Keratinocyte (primary cell): ENCODE measurements around the gene FTO. TPM values are rescaled to one million over a fixed set of nuclear protein-coding genes. Genes with fewer than 3 reads are reported as not detected.
A peak's percentile ranks its signal among the peaks of the same experiment; 100 is the strongest.

Source experiments
- DNase-seq: peaks from one replicate; pipeline ENCODE4 v3.0.0-alpha.2; 2011; ENCODE audit warnings: low read depth, missing footprints, low spot score
- FAIRE-seq: peaks from 2 replicates; lab custom pipeline; 2011; peaks lifted over from hg19 to GRCh38; lab: Jason Lieb, UNC
- H2AFZ ChIP-seq: 2 replicates; pipeline ENCODE4 v1.6.0; 2012; ENCODE audit warnings: low read length, control low read depth, inconsistent platforms; ENCODE audit not compliant: control insufficient read depth
- H3K27ac ChIP-seq: 2 replicates; pipeline ENCODE4 v1.5.1; 2011; ENCODE audit warnings: low read length; ENCODE audit not compliant: control insufficient read depth, insufficient read depth
- H3K27me3 ChIP-seq: 3 replicates; pipeline ENCODE4 v1.6.0; 2011; ENCODE audit warnings: low read length; ENCODE audit not compliant: control insufficient read depth, insufficient read depth; ENCODE audit errors: extremely low read depth
- H3K36me3 ChIP-seq, 2 experiments: 2 replicates in 1 of 2; 3 replicates in 1 of 2; pipeline ENCODE4 v1.5.1; 2011; ENCODE audit warnings: low read length in 2 of 2, mild to moderate bottlenecking in 1 of 2; ENCODE audit not compliant: control insufficient read depth in 2 of 2, insufficient read depth in 2 of 2; ENCODE audit errors: extremely low read depth in 1 of 2
- H3K4me1 ChIP-seq: 3 replicates; pipeline ENCODE4 v1.5.1; 2011; ENCODE audit warnings: low read length; ENCODE audit not compliant: control insufficient read depth, insufficient read depth; ENCODE audit errors: extremely low read depth
- H3K4me2 ChIP-seq: 3 replicates; pipeline ENCODE4 v1.6.0; 2011; ENCODE audit warnings: low read depth, low read length; ENCODE audit not compliant: control insufficient read depth, insufficient read depth; ENCODE audit errors: extremely low read depth
- H3K4me3 ChIP-seq, 3 experiments: fragments of 200-600 bp in 1 of 3; sonication (generic) in 1 of 3; 2 replicates in 2 of 3; 3 replicates in 1 of 3; pipeline ENCODE4 v1.5.1; 2011 to 2016; ENCODE audit warnings: low read length in 3 of 3, mild to moderate bottlenecking in 3 of 3, control low read depth in 2 of 3, inconsistent platforms in 1 of 3, low read depth in 1 of 3, mixed read lengths in 1 of 3, mixed run types in 1 of 3, moderate library complexity in 1 of 3; ENCODE audit not compliant: control insufficient read depth in 2 of 3, insufficient read depth in 2 of 3; ENCODE audit errors: extremely low read depth in 1 of 3
- H3K79me2 ChIP-seq: 2 replicates; pipeline ENCODE4 v1.6.0; 2012; ENCODE audit warnings: low read length; ENCODE audit not compliant: control insufficient read depth, insufficient read depth
- H3K9ac ChIP-seq: 3 replicates; pipeline ENCODE4 v1.6.0; 2011; ENCODE audit warnings: low read length; ENCODE audit not compliant: control insufficient read depth, insufficient read depth; ENCODE audit errors: extremely low read depth
- H3K9me1 ChIP-seq: 3 replicates; pipeline ENCODE4 v1.6.0; 2011; ENCODE audit warnings: low read length; ENCODE audit not compliant: control insufficient read depth, insufficient read depth; ENCODE audit errors: extremely low read depth
- H3K9me3 ChIP-seq: 2 replicates; pipeline ENCODE4 v1.5.1; 2012; ENCODE audit warnings: low read depth, low read length; ENCODE audit not compliant: control insufficient read depth
- H4K20me1 ChIP-seq: 3 replicates; pipeline ENCODE4 v1.6.0; 2011; ENCODE audit warnings: low read length; ENCODE audit not compliant: control insufficient read depth, insufficient read depth; ENCODE audit errors: extremely low read depth
- CTCF ChIP-seq, 3 experiments: IDR thresholded peaks in 1 of 3; conservative IDR thresholded peaks in 1 of 3; optimal IDR thresholded peaks in 1 of 3; 2 replicates in 2 of 3; 3 replicates in 1 of 3; pipeline versions ENCODE3 to v1.5.1; 2011; ENCODE audit warnings: low read length in 3 of 3, mild to moderate bottlenecking in 3 of 3, moderate library complexity in 2 of 3, control low read depth in 1 of 3, inconsistent platforms in 1 of 3; ENCODE audit not compliant: insufficient read depth in 2 of 3; ENCODE audit errors: extremely low read depth in 1 of 3
- EZH2 ChIP-seq: IDR thresholded peaks from one replicate; pipeline ENCODE4 v1.6.1; 2012; ENCODE audit warnings: inconsistent platforms, mild to moderate bottlenecking, low read length, moderate library complexity
- dilution Hi-C: fragments of 300-500 bp; cut with MboI; formaldehyde crosslinking; loops from one replicate; pipeline ENCODE4 v1.7.0; 2020; ENCODE audit warnings: low sequenced_read_pairs; ENCODE audit not compliant: extremely low pct_ligation_motif_present
- polyA plus RNA-seq, 5 experiments: library from polyadenylated mRNA; depleted of rRNA in 3 of 5; stranded (reverse) in 3 of 5; stranded (forward) in 1 of 5; unstranded in 1 of 5; fragments of >200 nt; gene quantifications; 1 replicate in 1 of 5; 2 replicates in 3 of 5; 3 replicates in 1 of 5; pipeline versions ENCODE4 v1.2.1 to v1.2.3, GENCODE V29; 2011 to 2012; ENCODE audit warnings: missing spikeins in 2 of 5, low read depth in 1 of 5, low replicate concordance in 1 of 5

The FTO gene
- polyA plus RNA-seq, 1 donor (not counting 4 experiments of a cell fraction or from before 2014, with no cell fraction given): 56.4 TPM

- Histone ChIP-seq H4K20me1 (no peaks in the 10 kb centered on the region), H3K79me2 (no peaks in the 10 kb centered on the region), H3K27ac (no peak overlapping the region), H3K9me1 (no peaks in the 10 kb centered on the region), H3K4me1 (peaks cover 6% of the 10 kb centered on the region), H3K27me3 (no peaks in the 10 kb centered on the region), H3K4me2 (no peak overlapping the region), H3K9me3 (no peaks in the 10 kb centered on the region), H2AFZ (no peak overlapping the region), H3K36me3 (no peaks in the 10 kb centered on the region), H3K9ac (no peak overlapping the region), H3K4me3 (no peak overlapping the region)
- TF ChIP-seq CTCF (optimal IDR thresholded peaks at IDR 0.05 in 1 of 3, IDR thresholded peaks at IDR 0.05 in 1 of 3, conservative IDR thresholded peaks at IDR 0.05 in 1 of 3; ENCODE audit: extremely low read depth in 1 of 3, insufficient read depth in 2 of 3, low read length in 3 of 3) (no peak), EZH2 (no peak)
- FAIRE-seq (no peak), DNase-seq (no peak)
- dilution Hi-C loops: no loop called here
Observed at GRCh38 chr16:54191592-54191991, 487.6 kb downstream of the FTO start.

- Histone ChIP-seq H3K4me3 (no peak overlapping the region), H3K27me3 (no peaks in the 10 kb centered on the region), H4K20me1 (no peaks in the 10 kb centered on the region), H3K9me1 (no peaks in the 10 kb centered on the region), H2AFZ (peak overlapping the region; percentile 34), H3K9me3 (no peaks in the 10 kb centered on the region), H3K4me2 (peak overlapping the region; percentile 71), H3K9ac (no peak overlapping the region), H3K36me3 (no peaks in the 10 kb centered on the region), H3K4me1 (peaks cover 6% of the 10 kb centered on the region), H3K79me2 (no peaks in the 10 kb centered on the region), H3K27ac (no peak overlapping the region)
- no peak for DNase-seq
- no peak for FAIRE-seq
- no peak for TF ChIP-seq CTCF (optimal IDR thresholded peaks at IDR 0.05 in 1 of 3, IDR thresholded peaks at IDR 0.05 in 1 of 3, conservative IDR thresholded peaks at IDR 0.05 in 1 of 3; ENCODE audit: extremely low read depth in 1 of 3, insufficient read depth in 2 of 3, low read length in 3 of 3)
- dilution Hi-C loops: no loop called here
Observed at GRCh38 chr16:54193013-54193664, 489.2 kb downstream of the FTO start.
